ENCODE results near the gene MYH9.
A peak's percentile ranks its signal among the peaks of the same experiment; 100 is the strongest.
"Not testable (repeated sequence)": the region's sequence is repeated elsewhere in the genome, so short reads cannot be mapped to it uniquely, and the experiment has no call there.

Gene MYH9

GRCh38 chr22:36387959-36388726, at the start of gene MYH9:
Gene MYH9 (minus strand): TSS chr22:36387967. CDS start chr22:36349236, 38,731 bp downstream.
- peak; percentile 99 for DNase-seq (ENCODE audit: extremely low read depth, low read depth)
- peak within 1 kb of the TSS; percentile 89 for H3K4me3 ChIP-seq (replicated peaks; ENCODE audit: low read depth, low read length)
- TF ChIP-seq CTCF (IDR thresholded peaks at IDR 0.05; ENCODE audit: low read depth, low read length, missing control alignments): no peak

- H3K4me3 ChIP-seq (replicated peaks; ENCODE audit: low read depth, low read length): no peak overlapping the region
- DNase-seq (ENCODE audit: extremely low read depth, low read depth): no peak
- no peak for TF ChIP-seq CTCF (IDR thresholded peaks at IDR 0.05; ENCODE audit: low read depth, low read length, missing control alignments)
Observed at GRCh38 chr22:36435516-36436415, 48.0 kb upstream of the MYH9 start.

GRCh38 chr22:36433318-36434231, 45.8 kb upstream of the MYH9 start:
- DNase-seq (ENCODE audit: extremely low read depth, low read depth): no peak
- no peak overlapping the region for H3K4me3 ChIP-seq (replicated peaks; ENCODE audit: low read depth, low read length)
- TF ChIP-seq CTCF (IDR thresholded peaks at IDR 0.05; ENCODE audit: low read depth, low read length, missing control alignments): no peak

- DNase-seq (ENCODE audit: extremely low read depth, low read depth): no peak
- H3K4me3 ChIP-seq (replicated peaks; ENCODE audit: low read depth, low read length): no peak overlapping the region
- TF ChIP-seq CTCF (IDR thresholded peaks at IDR 0.05; ENCODE audit: low read depth, low read length, missing control alignments): no peak
Observed at GRCh38 chr22:36432592-36433317, 45.0 kb upstream of the MYH9 start.

GRCh38 chr22:36431977-36432376, 44.2 kb upstream of the MYH9 start:
- DNase-seq (ENCODE audit: extremely low read depth, low read depth): no peak
- TF ChIP-seq CTCF (IDR thresholded peaks at IDR 0.05; ENCODE audit: low read depth, low read length, missing control alignments): no peak
- H3K4me3 ChIP-seq (replicated peaks; ENCODE audit: low read depth, low read length): no peak overlapping the region

- no peak for TF ChIP-seq CTCF (IDR thresholded peaks at IDR 0.05; ENCODE audit: low read depth, low read length, missing control alignments)
- DNase-seq (ENCODE audit: extremely low read depth, low read depth): no peak
- H3K4me3 ChIP-seq (replicated peaks; ENCODE audit: low read depth, low read length): no peak overlapping the region
Observed at GRCh38 chr22:36430863-36431262, 43.1 kb upstream of the MYH9 start.

GRCh38 chr22:36427952-36428351, 40.2 kb upstream of the MYH9 start:
- not testable (repeated sequence) for DNase-seq (ENCODE audit: extremely low read depth, low read depth); H3K4me3 ChIP-seq (replicated peaks; ENCODE audit: low read depth, low read length)
